GM18520 (cell line): ENCODE measurements around the gene ISL1.

Experiments
- ATAC-seq: cut with Tn5 transposase; IDR thresholded peaks from one replicate; pipeline ENCODE4 v1.9.1; 2021; ENCODE audit not compliant: unreplicated experiment

The ISL1 gene

DNA sequence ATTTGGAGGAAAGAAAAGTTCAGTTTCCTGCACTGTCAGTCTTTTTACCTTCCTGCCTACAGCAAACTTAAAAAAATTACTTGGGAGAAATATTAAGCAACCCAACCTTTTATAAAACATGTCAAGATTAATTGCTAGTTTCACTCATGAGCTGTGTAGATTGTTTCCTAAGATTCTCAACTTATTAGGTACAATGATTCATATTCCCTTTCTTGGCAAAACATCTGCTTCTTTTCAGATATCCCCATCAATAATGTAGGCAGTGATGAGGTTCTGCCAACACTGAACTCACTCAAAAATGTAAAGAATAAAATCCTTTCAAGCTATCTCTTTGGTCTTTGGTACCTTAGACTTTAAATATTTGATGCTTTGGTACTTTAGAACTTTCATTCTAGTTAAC is 56.0 kb downstream of the ISL1 start:
- ATAC-seq = no peak
